ENCODE results near the gene OR14I1.
"Not testable (repeated sequence)": the region's sequence is repeated elsewhere in the genome, so short reads cannot be mapped to it uniquely, and the experiment has no call there.

Gene OR14I1

GRCh38 chr1:248686815-248687214, 15.8 kb downstream of the OR14I1 start:
- DNase-seq, result no peak

GRCh38 chr1:248681651-248682050, 20.9 kb downstream of the OR14I1 start:
- no peak for DNase-seq

- no peak for DNase-seq
These were observed 32.6 kb downstream of the OR14I1 start for GRCh38 chr1:248670003-248670402.

- DNase-seq, result not testable (repeated sequence)
These were observed 38.9 kb downstream of the OR14I1 start for GRCh38 chr1:248663453-248664328.

- not testable (repeated sequence) for DNase-seq
These were observed 45.8 kb downstream of the OR14I1 start for GRCh38 chr1:248656797-248657196.

GRCh38 chr1:248655354-248655753, 47.2 kb downstream of the OR14I1 start, which contains the start of gene OR2T27:
Gene OR2T27 (minus strand): TSS chr1:248655528. CDS start chr1:248650884, 4,644 bp downstream.
- not testable (repeated sequence) for DNase-seq
